ENCODE data around the gene AFDN. TPM values are rescaled to one million over a fixed set of nuclear protein-coding genes. Genes with fewer than 3 reads are reported as not detected.

Gene AFDN
- total RNA-seq, 1 experiment from 2014 or later = 107 TPM

DNA sequence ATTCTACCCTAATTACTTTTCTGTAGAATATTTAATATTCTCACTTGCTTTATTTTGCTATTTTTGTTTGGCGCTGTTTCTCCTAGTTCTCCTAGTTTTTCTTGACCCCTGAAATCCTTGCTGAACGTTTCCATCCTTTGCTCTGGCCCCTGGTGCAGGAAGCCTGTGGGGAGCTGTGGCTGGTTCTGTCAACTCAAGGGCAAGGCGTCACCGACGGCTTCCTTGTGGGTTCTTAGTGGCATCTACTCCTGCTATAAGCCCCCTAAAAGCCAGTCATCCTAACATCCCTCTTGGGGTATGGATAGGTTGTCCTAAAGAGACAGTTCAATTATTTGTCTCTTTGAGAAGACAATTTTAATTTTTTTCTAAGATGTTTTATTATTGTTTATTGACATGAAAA lies 133.9 kb downstream of the AFDN start:
- ChIA-PET POLR2A (ENCODE audit: low non-redundant PET) (no interaction called here), CTCF (no interaction called here)
- TF ChIP-seq EZH2 (IDR thresholded peaks at IDR 0.05; ENCODE audit: borderline replicate concordance, low read depth, low read length, poor library complexity, severe bottlenecking) = no peak
- TF ChIP-seq, protein P1, sequence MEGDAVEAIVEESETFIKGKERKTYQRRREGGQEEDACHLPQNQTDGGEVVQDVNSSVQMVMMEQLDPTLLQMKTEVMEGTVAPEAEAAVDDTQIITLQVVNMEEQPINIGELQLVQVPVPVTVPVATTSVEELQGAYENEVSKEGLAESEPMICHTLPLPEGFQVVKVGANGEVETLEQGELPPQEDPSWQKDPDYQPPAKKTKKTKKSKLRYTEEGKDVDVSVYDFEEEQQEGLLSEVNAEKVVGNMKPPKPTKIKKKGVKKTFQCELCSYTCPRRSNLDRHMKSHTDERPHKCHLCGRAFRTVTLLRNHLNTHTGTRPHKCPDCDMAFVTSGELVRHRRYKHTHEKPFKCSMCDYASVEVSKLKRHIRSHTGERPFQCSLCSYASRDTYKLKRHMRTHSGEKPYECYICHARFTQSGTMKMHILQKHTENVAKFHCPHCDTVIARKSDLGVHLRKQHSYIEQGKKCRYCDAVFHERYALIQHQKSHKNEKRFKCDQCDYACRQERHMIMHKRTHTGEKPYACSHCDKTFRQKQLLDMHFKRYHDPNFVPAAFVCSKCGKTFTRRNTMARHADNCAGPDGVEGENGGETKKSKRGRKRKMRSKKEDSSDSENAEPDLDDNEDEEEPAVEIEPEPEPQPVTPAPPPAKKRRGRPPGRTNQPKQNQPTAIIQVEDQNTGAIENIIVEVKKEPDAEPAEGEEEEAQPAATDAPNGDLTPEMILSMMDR (conservative IDR thresholded peaks at IDR 0.05; ENCODE audit: low read depth, low read length) = no peak
- no peak for DNase-seq (ENCODE audit: low spot score)
- intact Hi-C loops (cut with micrococcal nuclease; ENCODE audit: unreplicated experiment) = no loop called here
- Histone ChIP-seq H3K27ac (ENCODE audit: low read depth, low read length, poor library complexity, severe bottlenecking) (no peak overlapping the region), H3K36me3 (ENCODE audit: insufficient read depth, low read length, poor library complexity, severe bottlenecking) (peaks cover 10% of the 10 kb centered on the region), H3K4me3 (ENCODE audit: low read depth, low read length, poor library complexity, severe bottlenecking) (no peak overlapping the region), H3K9me3 (ENCODE audit: low read depth, low read length, poor library complexity, severe bottlenecking) (no peaks in the 10 kb centered on the region), H3K27me3 (replicated peaks; ENCODE audit: insufficient read depth, low read depth, low read length, poor library complexity) (no peaks in the 10 kb centered on the region), H3K4me1 (ENCODE audit: insufficient read depth, low read length, poor library complexity, severe bottlenecking) (peaks cover 5% of the 10 kb centered on the region)
- BruUV-seq (replicated peaks) = no TSS peak

DNA sequence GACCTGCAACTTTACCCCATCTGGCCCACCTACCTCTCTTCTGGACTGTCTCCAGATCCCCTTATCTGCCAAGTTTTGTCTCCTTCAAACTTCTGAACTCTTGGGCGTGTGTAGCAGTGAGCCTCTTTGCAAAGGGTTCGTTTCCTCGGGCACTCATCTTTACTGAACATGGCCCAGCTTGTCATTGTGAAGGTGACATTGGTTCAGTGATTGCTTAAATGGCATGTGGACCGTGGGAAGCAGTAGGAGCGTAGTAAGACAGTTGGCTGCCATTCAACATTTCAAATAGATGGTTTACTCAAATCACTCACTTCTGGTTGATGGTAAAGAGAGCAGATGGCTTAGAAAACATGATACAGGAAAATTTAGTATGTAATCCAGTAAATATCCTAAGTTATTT lies 136.0 kb downstream of the AFDN start:
- Histone ChIP-seq H3K27me3 (replicated peaks; ENCODE audit: insufficient read depth, low read depth, low read length, poor library complexity) (no peaks in the 10 kb centered on the region), H3K27ac (ENCODE audit: low read depth, low read length, poor library complexity, severe bottlenecking) (no peak overlapping the region), H3K36me3 (ENCODE audit: insufficient read depth, low read length, poor library complexity, severe bottlenecking) (peaks cover 13% of the 10 kb centered on the region), H3K4me1 (ENCODE audit: insufficient read depth, low read length, poor library complexity, severe bottlenecking) (peaks cover 5% of the 10 kb centered on the region), H3K9me3 (ENCODE audit: low read depth, low read length, poor library complexity, severe bottlenecking) (no peaks in the 10 kb centered on the region), H3K4me3 (ENCODE audit: low read depth, low read length, poor library complexity, severe bottlenecking) (no peak overlapping the region)
- CTCF ChIA-PET = no interaction called here
- no TSS peak for BruUV-seq (replicated peaks)
- POLR2A ChIA-PET (ENCODE audit: low non-redundant PET) = no interaction called here
- TF ChIP-seq, protein P1 (conservative IDR thresholded peaks at IDR 0.05; ENCODE audit: low read depth, low read length) = no peak
- TF ChIP-seq EZH2 (IDR thresholded peaks at IDR 0.05; ENCODE audit: borderline replicate concordance, low read depth, low read length, poor library complexity, severe bottlenecking) = no peak
- no peak for DNase-seq (ENCODE audit: low spot score)
- intact Hi-C loops (cut with micrococcal nuclease; ENCODE audit: unreplicated experiment) = no loop called here

DNA sequence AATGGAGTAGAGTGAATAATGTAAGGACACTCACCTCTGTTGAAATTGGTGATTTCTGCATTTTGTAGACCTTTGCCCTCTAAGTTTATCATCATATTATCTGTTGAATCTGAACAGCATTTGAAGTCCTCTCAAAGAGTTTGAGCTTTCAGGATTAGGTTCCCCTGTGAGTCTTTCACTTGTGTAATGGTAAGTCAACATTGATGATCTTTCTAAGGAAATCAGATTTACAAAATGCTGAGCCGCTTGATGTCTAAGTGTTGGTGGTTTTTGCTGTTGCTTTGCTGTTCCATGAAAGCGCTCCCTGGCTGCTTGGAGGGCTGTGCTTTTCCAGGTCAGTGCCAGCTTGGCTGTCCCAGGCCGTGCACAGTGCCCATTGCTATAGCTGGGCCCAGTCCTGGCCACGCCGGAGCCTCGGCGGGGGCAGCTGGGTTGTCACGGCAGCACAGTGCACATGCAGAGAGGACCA lies 136.9 kb downstream of the AFDN start:
- peaks cover 16% of the 10 kb centered on the region for H3K36me3 ChIP-seq (ENCODE audit: insufficient read depth, low read length, poor library complexity, severe bottlenecking)
- intact Hi-C loops (cut with micrococcal nuclease; ENCODE audit: unreplicated experiment) = no loop called here
- POLR2A ChIA-PET (ENCODE audit: low non-redundant PET) = no interaction called here
- H3K4me1 ChIP-seq (ENCODE audit: insufficient read depth, low read length, poor library complexity, severe bottlenecking) = peaks cover 5% of the 10 kb centered on the region
- no peak overlapping the region for H3K27ac ChIP-seq (ENCODE audit: low read depth, low read length, poor library complexity, severe bottlenecking)
- no peaks in the 10 kb centered on the region for H3K27me3 ChIP-seq (replicated peaks; ENCODE audit: insufficient read depth, low read depth, low read length, poor library complexity)
- TF ChIP-seq, protein P1 (conservative IDR thresholded peaks at IDR 0.05; ENCODE audit: low read depth, low read length) = no peak
- no peak for TF ChIP-seq EZH2 (IDR thresholded peaks at IDR 0.05; ENCODE audit: borderline replicate concordance, low read depth, low read length, poor library complexity, severe bottlenecking)
- no peak overlapping the region for H3K4me3 ChIP-seq (ENCODE audit: low read depth, low read length, poor library complexity, severe bottlenecking)
- BruUV-seq (replicated peaks) = no TSS peak
- no peak for DNase-seq (ENCODE audit: low spot score)
- H3K9me3 ChIP-seq (ENCODE audit: low read depth, low read length, poor library complexity, severe bottlenecking) = no peaks in the 10 kb centered on the region
- CTCF ChIA-PET = no interaction called here
